Measurements from ENCODE around the gene IFT22.

GRCh38 chr7:101340379-101340778 lies 18.8 kb upstream of the IFT22 start:
- TF ChIP-seq EP300 (IDR thresholded peaks at IDR 0.05): no peak
- no peak for TF ChIP-seq CTCF (IDR thresholded peaks at IDR 0.05)
